Thoracic aorta (tissue), 2 donors: ENCODE results near the gene STON2. TPM values are rescaled to one million over a fixed set of nuclear protein-coding genes. Genes with fewer than 3 reads are reported as not detected.

Source experiments
- ATAC-seq: fragments of 150-250 bp; one replicate; pipeline ENCODE4 v1.8.0; 2017; ENCODE audit warnings: low read depth; ENCODE audit not compliant: insufficient number of reproducible peaks, low FRiP score
- DNase-seq: peaks from one replicate; pipeline ENCODE4 v3.0.0-alpha.2; 2020; ENCODE audit warnings: low spot score
- H3K27ac ChIP-seq, 2 donors: fragments of 200-600 bp; sonication (generic); 1 replicate in 1 of 2; 2 replicates in 1 of 2; pipeline ENCODE4 v1.5.1; 2016; ENCODE audit warnings: mild to moderate bottlenecking in 2 of 2, moderate library complexity in 2 of 2
- H3K27me3 ChIP-seq: fragments of 200-600 bp; sonication (generic); replicated peaks from 2 replicates; pipeline ENCODE4 v1.6.0; 2016; ENCODE audit warnings: mild to moderate bottlenecking; ENCODE audit not compliant: insufficient read depth
- H3K36me3 ChIP-seq: fragments of 200-600 bp; sonication (generic); one replicate; pipeline ENCODE4 v1.5.1; 2016
- H3K4me1 ChIP-seq, 2 donors: fragments of 200-600 bp; sonication (generic); 1 replicate in 1 of 2; 2 replicates in 1 of 2; pipeline versions ENCODE4 v1.5.1 to v1.6.0; 2016; ENCODE audit warnings: low read depth in 2 of 2, mild to moderate bottlenecking in 1 of 2; ENCODE audit not compliant: control insufficient read depth in 1 of 2
- H3K4me3 ChIP-seq: fragments of 200-600 bp; sonication (generic); 2 replicates; pipeline ENCODE4 v1.5.1; 2016; ENCODE audit warnings: mild to moderate bottlenecking
- H3K9me3 ChIP-seq: fragments of 200-600 bp; sonication (generic); 2 replicates; pipeline ENCODE4 v1.5.1; 2016
- CTCF ChIP-seq: fragments of 200-600 bp; sonication (generic); IDR thresholded peaks from one replicate; pipeline ENCODE4 v1.5.1; 2019; ENCODE audit warnings: antibody characterized with exemption
- total RNA-seq, 2 donors: library from RNA; depleted of rRNA; stranded (reverse); fragments of >200 nt; gene quantifications; one replicate each; pipeline versions ENCODE4 v1.1.0 to v1.2.3, GENCODE V29; 2016

STON2 gene
- total RNA-seq, 2 donors from 2014 or later, result 8.1 to 10.4 TPM

GRCh38 chr14:81429028-81429427, 28.9 kb upstream of the STON2 start:
- H3K27me3 ChIP-seq, result no peaks in the 10 kb centered on the region
- DNase-seq (no peak), ATAC-seq (no peak)

GRCh38 chr14:81427348-81428058, 27.4 kb upstream of the STON2 start:
- Histone ChIP-seq H3K9me3 (no peaks in the 10 kb centered on the region), H3K27me3 (no peaks in the 10 kb centered on the region), H3K27ac (no peak overlapping the region), H3K4me1 (no peaks in the 10 kb centered on the region), H3K4me3 (no peak overlapping the region), H3K36me3 (no peaks in the 10 kb centered on the region)
- no peak for ATAC-seq
- no peak for DNase-seq
- TF ChIP-seq CTCF, result no peak

More at GRCh38 chr14:81429028-81429427, 28.9 kb upstream of the STON2 start:
- TF ChIP-seq CTCF, result no peak
- Histone ChIP-seq H3K27ac (no peak overlapping the region), H3K9me3 (no peaks in the 10 kb centered on the region), H3K36me3 (no peaks in the 10 kb centered on the region), H3K4me1 (no peaks in the 10 kb centered on the region), H3K4me3 (no peak overlapping the region)

GRCh38 chr14:81423504-81423903, 23.4 kb upstream of the STON2 start:
- ATAC-seq (no peak), DNase-seq (no peak)
- Histone ChIP-seq H3K27ac (peak overlapping the region in 1 of 2 donors; percentile 16), H3K4me1 (no peaks in the 10 kb centered on the region), H3K9me3 (no peaks in the 10 kb centered on the region), H3K36me3 (no peaks in the 10 kb centered on the region), H3K27me3 (no peaks in the 10 kb centered on the region), H3K4me3 (no peak overlapping the region)
- TF ChIP-seq CTCF, result no peak

GRCh38 chr14:81418057-81418790, 18.1 kb upstream of the STON2 start:
- Histone ChIP-seq H3K4me1 (no peaks in the 10 kb centered on the region), H3K36me3 (no peaks in the 10 kb centered on the region)

More at GRCh38 chr14:81418057-81418790, 18.1 kb upstream of the STON2 start:
- no peaks in the 10 kb centered on the region for H3K9me3 ChIP-seq
- no peak for ATAC-seq
- TF ChIP-seq CTCF, result no peak
- H3K4me3 ChIP-seq, result no peak overlapping the region
- no peak overlapping the region for H3K27ac ChIP-seq
- no peak for DNase-seq
- no peaks in the 10 kb centered on the region for H3K27me3 ChIP-seq
